T-cell (primary cell): ENCODE data around the gene SLC22A23. TPM values are rescaled to one million over a fixed set of nuclear protein-coding genes. Genes with fewer than 3 reads are reported as not detected.

Experiments used
- ATAC-seq, 4 experiments: fragments of 200-7000 bp in 3 of 4; fragments of 150-1000 bp in 1 of 4; cut with Tn5 transposase; replicated peaks in 1 of 4; 1 replicate in 3 of 4; 2 replicates in 1 of 4; pipeline ENCODE4 v1.10.0; 2021; ENCODE audit warnings: moderate library complexity in 3 of 4, mild to moderate bottlenecking in 2 of 4, moderate number of reproducible peaks in 1 of 4
- CTCF ChIA-PET, 2 donors: fragments of 300-600 bp; sonication (Branson Sonifier 250); formaldehyde crosslinking; loops; one replicate each; lab custom pipeline; 2022; ENCODE audit warnings: antibody characterized with exemption in 2 of 2; lab: Charles Lee
- POLR2A ChIA-PET, 2 donors: fragments of 300-600 bp; sonication (Branson Sonifier 250); formaldehyde crosslinking; loops; one replicate each; lab custom pipeline; 2022; ENCODE audit warnings: antibody characterized with exemption in 2 of 2; lab: Charles Lee
- DNase-seq, 35 experiments: peaks; one replicate each; pipeline versions ENCODE4 v3.0.0 to v3.0.0-alpha.2; 2013 to 2023
- H3K27ac ChIP-seq: one replicate; pipeline ENCODE4 v1.5.1; 2013; ENCODE audit warnings: low read length
- H3K27me3 ChIP-seq, 2 experiments: replicated peaks in 1 of 2; 1 replicate in 1 of 2; 2 replicates in 1 of 2; pipeline versions ENCODE4 v1.6.1 to v1.7.0; 2013; ENCODE audit warnings: low read length in 1 of 2, mixed read lengths in 1 of 2; ENCODE audit not compliant: control insufficient read depth in 2 of 2, insufficient read depth in 2 of 2; ENCODE audit errors: extremely low read depth in 1 of 2
- H3K36me3 ChIP-seq, 2 donors: 1 replicate in 1 of 2; 2 replicates in 1 of 2; pipeline versions ENCODE4 v1.6.1 to v1.7.0; 2013; ENCODE audit warnings: low read length in 1 of 2; ENCODE audit not compliant: control insufficient read depth in 2 of 2, insufficient read depth in 1 of 2; ENCODE audit errors: extremely low read depth in 1 of 2
- H3K4me1 ChIP-seq, 2 experiments: 1 replicate in 1 of 2; 2 replicates in 1 of 2; pipeline versions ENCODE4 v1.6.1 to v1.7.0; 2013; ENCODE audit warnings: low read length in 2 of 2, mixed read lengths in 1 of 2; ENCODE audit not compliant: insufficient read depth in 2 of 2, control insufficient read depth in 1 of 2; ENCODE audit errors: extremely low read depth in 1 of 2
- H3K4me3 ChIP-seq, 2 donors: 1 replicate in 1 of 2; 2 replicates in 1 of 2; pipeline versions ENCODE4 v1.5.1 to v1.7.0; 2013; ENCODE audit warnings: mild to moderate bottlenecking in 2 of 2, low read length in 1 of 2, moderate library complexity in 1 of 2; ENCODE audit not compliant: control insufficient read depth in 1 of 2; ENCODE audit errors: extremely low read depth in 1 of 2
- H3K9me3 ChIP-seq: 2 replicates; pipeline ENCODE4 v1.7.0; 2013
- H3K27ac Mint-ChIP-seq, 2 donors: one replicate each; pipeline ENCODE4 v1.8.0; 2020 to 2021; ENCODE audit warnings: mild to moderate bottlenecking in 2 of 2, mixed read lengths in 2 of 2
- H3K27me3 Mint-ChIP-seq, 2 donors: one replicate each; pipeline ENCODE4 v1.8.0; 2021 to 2022; ENCODE audit warnings: mixed read lengths in 2 of 2
- H3K36me3 Mint-ChIP-seq: one replicate; pipeline ENCODE4 v1.8.0; 2021; ENCODE audit warnings: mixed read lengths
- H3K4me1 Mint-ChIP-seq, 3 donors: one replicate each; pipeline ENCODE4 v1.8.0; 2020 to 2022; ENCODE audit warnings: mixed read lengths in 3 of 3, mild to moderate bottlenecking in 1 of 3
- H3K4me3 Mint-ChIP-seq, 3 donors: one replicate each; pipeline ENCODE4 v1.8.0; 2020 to 2022; ENCODE audit warnings: mild to moderate bottlenecking in 3 of 3, mixed read lengths in 3 of 3, moderate library complexity in 3 of 3
- H3K9me3 Mint-ChIP-seq, 3 donors: one replicate each; pipeline ENCODE4 v1.8.0; 2020 to 2022; ENCODE audit warnings: mixed read lengths in 3 of 3
- WGBS: methylation state at CpG from one replicate; pipeline ENCODE4 v1.1.5; 2013; ENCODE audit warnings: missing lambda C conversion rate; ENCODE audit not compliant: insufficient coverage; 5-methylcytosine and 5-hydroxymethylcytosine counted together
- total RNA-seq, 35 experiments: library from RNA in 6 of 35; stranded (reverse) in 6 of 35; fragments of 120-200 nt in 1 of 35; gene quantifications; one replicate each; pipeline versions ENCODE4 v1.2.1 to v1.2.4 and lab custom pipeline; 2013 to 2026

The SLC22A23 gene
- total RNA-seq, 5 donors from 2014 or later (not counting 1 experiment from before 2014, with no cell fraction given): 6.2 to 14.8 (median 12.1) TPM

GRCh38 chr6:3340894-3341293, 116.0 kb downstream of the SLC22A23 start:
- Mint-ChIP-seq H3K36me3 (no peaks in the 10 kb centered on the region), H3K4me3 (no peak overlapping the region), H3K27ac (no peak overlapping the region), H3K27me3 (peaks cover 0 to 3% of the 10 kb centered on the region in 2 donors), H3K9me3 (no peaks in the 10 kb centered on the region), H3K4me1 (peaks cover 18 to 30% (median 27%) of the 10 kb centered on the region in 3 donors)
- DNase-seq (no peak), ATAC-seq (no peak)
- no peaks in the 10 kb centered on the region for H3K36me3 ChIP-seq
- POLR2A ChIA-PET: no interaction called here
- H3K27ac ChIP-seq: no peak overlapping the region
- H3K9me3 ChIP-seq: no peaks in the 10 kb centered on the region
- WGBS: 92% methylated on average over 2 of the region's 4 CpGs
- peaks cover 0 to 5% of the 10 kb centered on the region in 2 experiments for H3K4me1 ChIP-seq
- H3K4me3 ChIP-seq: no peak overlapping the region
- H3K27me3 ChIP-seq: no peaks in the 10 kb centered on the region
- CTCF ChIA-PET: interaction anchor here in 1 of 2 donors (0.6 kb wide), 1 partner anchor 10 kb away, joined by 3 read pairs; no protein-coding TSS in a partner anchor

GRCh38 chr6:3340358-3340802, 116.5 kb downstream of the SLC22A23 start:
- H3K27ac Mint-ChIP-seq: no peak overlapping the region

GRCh38 chr6:3339811-3340210, 117.0 kb downstream of the SLC22A23 start:
- peaks cover 18 to 29% (median 27%) of the 10 kb centered on the region in 3 donors for H3K4me1 Mint-ChIP-seq
- Histone ChIP-seq H3K4me1 (peaks cover 0 to 5% of the 10 kb centered on the region in 2 experiments), H3K4me3 (no peak overlapping the region), H3K9me3 (no peaks in the 10 kb centered on the region), H3K36me3 (no peaks in the 10 kb centered on the region), H3K27me3 (peaks cover 0 to 6% of the 10 kb centered on the region in 2 experiments), H3K27ac (no peak overlapping the region)
- DNase-seq: no peak
- H3K9me3 Mint-ChIP-seq: no peaks in the 10 kb centered on the region
- H3K27me3 Mint-ChIP-seq: peaks cover 0 to 3% of the 10 kb centered on the region in 2 donors
- no peak overlapping the region for H3K4me3 Mint-ChIP-seq
- H3K27ac Mint-ChIP-seq: no peak overlapping the region
- no peaks in the 10 kb centered on the region for H3K36me3 Mint-ChIP-seq
- ChIA-PET POLR2A (no interaction called here), CTCF (interaction anchor here in 1 of 2 donors (1.0 kb wide), 1 partner anchor 213 kb away, joined by 11 read pairs; no protein-coding TSS in a partner anchor)
- no CpG with 5 or more reads among the region's 5 CpGs for WGBS
- no peak for ATAC-seq

More at GRCh38 chr6:3340358-3340802, 116.5 kb downstream of the SLC22A23 start:
- Histone ChIP-seq H3K27me3 (peaks cover 0 to 2% of the 10 kb centered on the region in 2 experiments), H3K36me3 (no peaks in the 10 kb centered on the region), H3K4me3 (no peak overlapping the region), H3K4me1 (peaks cover 0 to 5% of the 10 kb centered on the region in 2 experiments), H3K9me3 (no peaks in the 10 kb centered on the region), H3K27ac (no peak overlapping the region)
- POLR2A ChIA-PET: no interaction called here
- no peak overlapping the region for H3K4me3 Mint-ChIP-seq
- no peaks in the 10 kb centered on the region for H3K9me3 Mint-ChIP-seq
- ATAC-seq (no peak), DNase-seq (no peak)
- H3K27me3 Mint-ChIP-seq: peaks cover 0 to 3% of the 10 kb centered on the region in 2 donors
- CTCF ChIA-PET: interaction anchor here in 1 of 2 donors (1.0 kb wide), 1 partner anchor 214 kb away, joined by 11 read pairs; no protein-coding TSS in a partner anchor
- H3K36me3 Mint-ChIP-seq: no peaks in the 10 kb centered on the region
- 86% methylated on average over 10 of the region's 12 CpGs for WGBS
- H3K4me1 Mint-ChIP-seq: peaks cover 18 to 29% (median 26%) of the 10 kb centered on the region in 3 donors

GRCh38 chr6:3337521-3338350, 119.1 kb downstream of the SLC22A23 start:
- no peaks in the 10 kb centered on the region for H3K36me3 ChIP-seq
- no peak for DNase-seq
- peaks cover 0 to 19% of the 10 kb centered on the region in 2 experiments for H3K27me3 ChIP-seq
- peaks cover 0 to 8% of the 10 kb centered on the region in 2 experiments for H3K4me1 ChIP-seq
- peaks cover 17 to 30% (median 24%) of the 10 kb centered on the region in 3 donors for H3K4me1 Mint-ChIP-seq
- H3K4me3 ChIP-seq: no peak overlapping the region
- H3K27me3 Mint-ChIP-seq: peaks cover 3 to 4% of the 10 kb centered on the region in 2 donors
- no peaks in the 10 kb centered on the region for H3K9me3 Mint-ChIP-seq
- WGBS: 74% methylated on average over 7 of the region's 15 CpGs
- CTCF ChIA-PET: no interaction called here
- H3K27ac Mint-ChIP-seq: no peak overlapping the region
- no peak overlapping the region for H3K4me3 Mint-ChIP-seq
- no peak overlapping the region for H3K27ac ChIP-seq
- no peaks in the 10 kb centered on the region for H3K9me3 ChIP-seq
- ATAC-seq: no peak
- POLR2A ChIA-PET: no interaction called here
- H3K36me3 Mint-ChIP-seq: no peaks in the 10 kb centered on the region

GRCh38 chr6:3336859-3337515, 119.9 kb downstream of the SLC22A23 start:
- Mint-ChIP-seq H3K27ac (no peak overlapping the region), H3K36me3 (no peaks in the 10 kb centered on the region), H3K4me3 (no peak overlapping the region), H3K4me1 (peaks cover 17 to 30% (median 24%) of the 10 kb centered on the region in 3 donors), H3K9me3 (no peaks in the 10 kb centered on the region), H3K27me3 (peaks cover 3 to 4% of the 10 kb centered on the region in 2 donors)
- WGBS: 100% methylated on average over 3 of the region's 5 CpGs
- no peaks in the 10 kb centered on the region for H3K36me3 ChIP-seq
- H3K27me3 ChIP-seq: peaks cover 0 to 19% of the 10 kb centered on the region in 2 experiments
- H3K4me1 ChIP-seq: peaks cover 0 to 8% of the 10 kb centered on the region in 2 experiments
- ATAC-seq (no peak), DNase-seq (no peak)
- no peak overlapping the region for H3K27ac ChIP-seq
- ChIA-PET CTCF (interaction anchor here (0.6 kb wide), 2 partner anchors 33 to 178 kb away, joined by 3 read pairs; no protein-coding TSS in a partner anchor), POLR2A (interaction anchor here in 1 of 2 donors (0.6 kb wide), 1 partner anchor 41 kb away, joined by 6 read pairs; no protein-coding TSS in a partner anchor)
- no peaks in the 10 kb centered on the region for H3K9me3 ChIP-seq
- no peak overlapping the region for H3K4me3 ChIP-seq
